Smooth muscle cell (in vitro differentiated cells): Measurements from ENCODE around the gene GSE1. TPM values are rescaled to one million over a fixed set of nuclear protein-coding genes. Genes with fewer than 3 reads are reported as not detected.

Source experiments
- DNase-seq: peaks from one replicate; lab custom pipeline; 2025; ENCODE audit not compliant: unreplicated experiment; lab: John Stamatoyannopoulos, UW
- H2AFZ ChIP-seq: fragments of 200-600 bp; sonication (generic); 2 replicates; pipeline ENCODE4 v1.6.0; 2016; ENCODE audit warnings: antibody characterized with exemption, low read depth, mild to moderate bottlenecking
- H3F3A ChIP-seq: fragments of 200-600 bp; sonication (generic); 2 replicates; pipeline ENCODE4 v1.6.0; 2017; ENCODE audit warnings: antibody characterized with exemption, low read depth
- H3K27ac ChIP-seq: fragments of 200-600 bp; sonication (generic); 2 replicates; pipeline ENCODE4 v1.5.1; 2016; ENCODE audit warnings: low read depth, mild to moderate bottlenecking
- H3K27me3 ChIP-seq: fragments of 200-600 bp; sonication (generic); 2 replicates; pipeline ENCODE4 v1.6.1; 2016; ENCODE audit warnings: low read depth, mild to moderate bottlenecking
- H3K36me3 ChIP-seq: fragments of 200-600 bp; sonication (generic); 2 replicates; pipeline ENCODE4 v1.5.1; 2016; ENCODE audit warnings: low read depth
- H3K4me1 ChIP-seq: fragments of 200-600 bp; sonication (generic); 2 replicates; pipeline ENCODE4 v1.5.1; 2016; ENCODE audit warnings: low read depth
- H3K4me2 ChIP-seq: fragments of 200-600 bp; sonication (generic); 2 replicates; pipeline ENCODE4 v1.6.0; 2016; ENCODE audit warnings: mild to moderate bottlenecking
- H3K4me3 ChIP-seq: fragments of 200-600 bp; sonication (generic); 2 replicates; pipeline ENCODE4 v1.5.1; 2016; ENCODE audit warnings: mild to moderate bottlenecking
- H3K79me2 ChIP-seq: fragments of 200-600 bp; sonication (generic); 2 replicates; pipeline ENCODE4 v1.6.0; 2016; ENCODE audit warnings: low read depth, mild to moderate bottlenecking
- H3K9ac ChIP-seq: fragments of 200-600 bp; sonication (generic); 2 replicates; pipeline ENCODE4 v1.6.0; 2016; ENCODE audit warnings: low read depth
- H3K9me3 ChIP-seq: fragments of 200-600 bp; sonication (generic); replicated peaks from 2 replicates; pipeline ENCODE4 v1.5.1; 2016; ENCODE audit warnings: low read depth
- H4K20me1 ChIP-seq: fragments of 200-600 bp; sonication (generic); 2 replicates; pipeline ENCODE4 v1.6.0; 2016; ENCODE audit warnings: low read depth
- CTCF ChIP-seq: fragments of 200-600 bp; sonication (generic); IDR thresholded peaks from 2 replicates; pipeline ENCODE4 v1.5.1; 2017; ENCODE audit warnings: borderline replicate concordance, mild to moderate bottlenecking, antibody characterized with exemption; ENCODE audit not compliant: insufficient read depth, poor library complexity, severe bottlenecking
- WGBS: methylation state at CpG from one replicate; pipeline ENCODE4 v1.1.7; 2016; ENCODE audit warnings: low lambda C conversion rate; 5-methylcytosine and 5-hydroxymethylcytosine counted together
- polyA plus RNA-seq: library from polyadenylated mRNA; unstranded; fragments of >200 nt; fragmentation: Nextera tagmentation; extraction: Ambion mirVana; gene quantifications from 2 replicates; pipeline ENCODE4 v1.2.1, GENCODE V29; 2016
- total RNA-seq: library from RNA; depleted of rRNA; stranded (reverse); fragments of >200 nt; gene quantifications from 2 replicates; pipeline ENCODE4 v1.2.3, GENCODE V29; 2014

GSE1 gene
- total and polyA plus RNA-seq, 2 experiments from 2014 or later = 13.6 to 27.7 TPM

GRCh38 chr16:85664580-85665372 lies 51.7 kb downstream of the GSE1 start:
- no peak overlapping the region for H3K27ac ChIP-seq
- no peaks in the 10 kb centered on the region for H3K27me3 ChIP-seq
- 94% methylated on average over 27 of the region's 27 CpGs for WGBS
- DNase-seq = no peak
- no peak overlapping the region for H3K4me2 ChIP-seq
- H3K9me3 ChIP-seq = no peaks in the 10 kb centered on the region
- H3K4me1 ChIP-seq = peaks cover 4% of the 10 kb centered on the region
- H4K20me1 ChIP-seq = peaks cover 25% of the 10 kb centered on the region
- TF ChIP-seq CTCF = no peak
- H3K4me3 ChIP-seq = no peak overlapping the region
- no peak overlapping the region for H3K9ac ChIP-seq
- no peaks in the 10 kb centered on the region for H3F3A ChIP-seq
- H3K79me2 ChIP-seq = no peaks in the 10 kb centered on the region
- H2AFZ ChIP-seq = no peak overlapping the region
- no peaks in the 10 kb centered on the region for H3K36me3 ChIP-seq

DNA sequence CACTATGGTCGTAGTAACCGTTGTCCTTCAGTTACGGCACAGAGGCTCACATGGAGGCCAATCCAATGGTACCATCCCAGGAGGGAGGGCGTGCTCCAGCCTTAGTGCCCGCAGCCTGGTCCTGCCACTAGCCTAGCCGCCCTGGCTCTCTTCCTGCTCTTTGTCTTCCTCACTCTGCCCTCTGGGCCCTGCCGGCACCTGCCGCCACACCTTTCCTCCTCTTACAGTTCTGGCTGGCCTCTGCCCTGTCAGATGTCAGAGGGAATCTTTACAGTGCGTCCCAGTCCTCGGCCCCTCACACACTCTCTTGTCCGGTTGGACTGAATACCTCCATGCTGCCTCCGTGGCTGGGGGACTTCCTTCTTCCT lies 52.2 kb downstream of the GSE1 start:
- Histone ChIP-seq H4K20me1 (peaks cover 25% of the 10 kb centered on the region), H3K4me2 (no peak overlapping the region), H3K27ac (no peak overlapping the region), H3K4me3 (no peak overlapping the region), H3K9me3 (no peaks in the 10 kb centered on the region), H3K36me3 (no peaks in the 10 kb centered on the region), H3K9ac (no peak overlapping the region), H3F3A (no peaks in the 10 kb centered on the region), H3K79me2 (no peaks in the 10 kb centered on the region), H3K27me3 (no peaks in the 10 kb centered on the region), H3K4me1 (peaks cover 4% of the 10 kb centered on the region), H2AFZ (no peak overlapping the region)
- 96% methylated on average over 11 of the region's 12 CpGs for WGBS
- TF ChIP-seq CTCF = no peak
- DNase-seq = no peak

GRCh38 chr16:85665929-85666328 lies 52.8 kb downstream of the GSE1 start:
- H3K36me3 ChIP-seq = no peaks in the 10 kb centered on the region
- no peak overlapping the region for H3K9ac ChIP-seq
- no peaks in the 10 kb centered on the region for H3K27me3 ChIP-seq
- no peaks in the 10 kb centered on the region for H3K79me2 ChIP-seq
- no peak overlapping the region for H3K27ac ChIP-seq
- H3K4me2 ChIP-seq = no peak overlapping the region
- no peak overlapping the region for H3K4me3 ChIP-seq
- H3F3A ChIP-seq = no peaks in the 10 kb centered on the region
- DNase-seq = no peak
- H2AFZ ChIP-seq = no peak overlapping the region
- TF ChIP-seq CTCF = no peak
- 95% methylated on average over 13 of the region's 13 CpGs for WGBS
- no peaks in the 10 kb centered on the region for H3K9me3 ChIP-seq
- H3K4me1 ChIP-seq = peaks cover 4% of the 10 kb centered on the region
- H4K20me1 ChIP-seq = peaks cover 24% of the 10 kb centered on the region

GRCh38 chr16:85667261-85667660 lies 54.1 kb downstream of the GSE1 start:
- no peak for DNase-seq
- H3K9ac ChIP-seq = no peak overlapping the region
- no peaks in the 10 kb centered on the region for H3K79me2 ChIP-seq
- no peak overlapping the region for H3K4me2 ChIP-seq
- no peak overlapping the region for H3K27ac ChIP-seq
- 94% methylated on average over 9 of the region's 9 CpGs for WGBS
- peaks cover 4% of the 10 kb centered on the region for H3K4me1 ChIP-seq
- H2AFZ ChIP-seq = no peak overlapping the region
- H3K27me3 ChIP-seq = no peaks in the 10 kb centered on the region
- H3K9me3 ChIP-seq = no peaks in the 10 kb centered on the region
- H3K36me3 ChIP-seq = peaks cover 6% of the 10 kb centered on the region
- no peaks in the 10 kb centered on the region for H3F3A ChIP-seq
- no peak overlapping the region for H3K4me3 ChIP-seq
- no peak for TF ChIP-seq CTCF
- H4K20me1 ChIP-seq = peaks cover 24% of the 10 kb centered on the region
